GM19324 (cell line): ENCODE measurements around the gene PLS1.
"Not testable (repeated sequence)": the region's sequence is repeated elsewhere in the genome, so short reads cannot be mapped to it uniquely, and the experiment has no call there.

ENCODE experiments used
- ATAC-seq: cut with Tn5 transposase; IDR thresholded peaks from one replicate; pipeline ENCODE4 v1.9.1; 2021; ENCODE audit warnings: mild to moderate bottlenecking, moderate library complexity; ENCODE audit not compliant: unreplicated experiment, low FRiP score

Gene PLS1

GRCh38 chr3:142752605-142753004, 156.4 kb downstream of the PLS1 start:
- not testable (repeated sequence) for ATAC-seq

- no peak for ATAC-seq
These were observed 158.3 kb downstream of the PLS1 start for GRCh38 chr3:142754494-142754893.
